HepG2 (cell line): Measurements from ENCODE around the gene GAREM2. TPM values are rescaled to one million over a fixed set of nuclear protein-coding genes. Genes with fewer than 3 reads are reported as not detected.

Experiments
- ATAC-seq: fragments of 200-7000 bp; cut with Tn5 transposase; 3 replicates; pipeline ENCODE4 v1.9.1; 2020; ENCODE audit warnings: mild to moderate bottlenecking, moderate library complexity
- BruUV-seq: library from RNA; stranded (reverse); fragments of 400-500 nt; replicated peaks from 2 replicates; lab custom pipeline; 2021; lab: Mats Ljungman, UMichigan
- CTCF ChIA-PET: fragments of 300-600 bp; formaldehyde crosslinking; extraction: SDS; loops from one replicate; lab custom pipeline; 2021; ENCODE audit warnings: low total read pairs, inconsistent platforms, low intra/inter-chr PET ratio; lab: Yijun Ruan, JAX
- POLR2A ChIA-PET: fragments of 350-600 bp; sonication (Branson Sonifier 250); formaldehyde crosslinking; loops from one replicate; lab custom pipeline; 2020; ENCODE audit warnings: antibody characterized with exemption, inconsistent platforms; lab: Yijun Ruan, JAX
- DNase-seq: peaks from one replicate; pipeline ENCODE4 v3.0.0-alpha.2; 2015; ENCODE audit warnings: low spot score
- FAIRE-seq: peaks from 3 replicates; lab custom pipeline; 2011; peaks lifted over from hg19 to GRCh38; lab: Jason Lieb, UNC
- H2AFZ ChIP-seq: one replicate; pipeline ENCODE4 v1.6.1; 2011; ENCODE audit warnings: low read length, inconsistent platforms
- H3K27ac ChIP-seq: fragments of 300-600 bp; 3 replicates; pipeline ENCODE4 v1.8.0; 2011; ENCODE audit warnings: mixed run types, mild to moderate bottlenecking, mixed read lengths, low read length, inconsistent platforms; ENCODE audit not compliant: insufficient read depth; ENCODE audit errors: extremely low read length
- H3K27me3 ChIP-seq, 2 experiments: fragments of 200-600 bp in 1 of 2; 2 replicates in 1 of 2; 3 replicates in 1 of 2; pipeline versions ENCODE4 v1.6.0 to v1.8.0; 2011; ENCODE audit warnings: low read length in 2 of 2, mild to moderate bottlenecking in 2 of 2, moderate library complexity in 2 of 2, inconsistent platforms in 1 of 2; ENCODE audit not compliant: insufficient read depth in 2 of 2, control insufficient read depth in 1 of 2
- H3K36me3 ChIP-seq, 2 experiments: fragments of 200-600 bp in 1 of 2; replicated peaks in 1 of 2; 2 replicates in 1 of 2; 3 replicates in 1 of 2; pipeline versions ENCODE4 v1.5.1 to v1.8.0; 2011; ENCODE audit warnings: low read length in 2 of 2, inconsistent platforms in 1 of 2; ENCODE audit not compliant: insufficient read depth in 2 of 2, control insufficient read depth in 1 of 2
- H3K4me1 ChIP-seq: 2 replicates; pipeline ENCODE4 v1.5.1; 2012; ENCODE audit warnings: low read length, inconsistent platforms; ENCODE audit not compliant: insufficient read depth
- H3K4me2 ChIP-seq: 2 replicates; pipeline ENCODE4 v1.6.0; 2011; ENCODE audit warnings: low read depth, low read length, inconsistent platforms
- H3K4me3 ChIP-seq, 3 experiments: fragments of 200-600 bp in 1 of 3; sonication (generic), shearing (Covaris generic) in 1 of 3; replicated peaks in 1 of 3; 2 replicates each; pipeline ENCODE4 v1.5.1; 2011 to 2016; ENCODE audit warnings: low read length in 3 of 3, inconsistent platforms in 2 of 3, low read depth in 2 of 3, mild to moderate bottlenecking in 2 of 3, control low read depth in 1 of 3, mixed read lengths in 1 of 3; ENCODE audit not compliant: insufficient read depth in 1 of 3
- H3K79me2 ChIP-seq: one replicate; pipeline ENCODE4 v1.6.1; 2011; ENCODE audit warnings: low read length, inconsistent platforms; ENCODE audit not compliant: insufficient read depth
- H3K9ac ChIP-seq: 2 replicates; pipeline ENCODE4 v1.6.0; 2011; ENCODE audit warnings: mild to moderate bottlenecking, low read depth, low read length, inconsistent platforms; ENCODE audit not compliant: insufficient read depth
- H3K9me3 ChIP-seq: 2 replicates; pipeline ENCODE4 v1.5.1; 2012; ENCODE audit warnings: mild to moderate bottlenecking, low read length
- H4K20me1 ChIP-seq: 2 replicates; pipeline ENCODE4 v1.6.0; 2011; ENCODE audit warnings: inconsistent platforms, mild to moderate bottlenecking, low read length, moderate library complexity; ENCODE audit not compliant: insufficient read depth
- CAMTA2 ChIP-seq: sonication (generic); formaldehyde crosslinking; IDR thresholded peaks from 2 replicates; pipeline ENCODE4 v1.4.0; 2020; ENCODE audit warnings: mild to moderate bottlenecking, missing genetic modification reagents, borderline replicate concordance
- FIP1L1 ChIP-seq: fragments of 200-400 bp; formaldehyde crosslinking; IDR thresholded peaks from 2 replicates; pipeline ENCODE4 v1.6.1; 2018; ENCODE audit warnings: low read depth, mild to moderate bottlenecking, low read length, moderate library complexity, borderline replicate concordance; ENCODE audit not compliant: insufficient read depth
- HCFC1 ChIP-seq: fragments of 150-350 bp; IDR thresholded peaks from 2 replicates; pipeline ENCODE4 v1.6.1; 2014; ENCODE audit warnings: low read depth, low read length
- KDM5A ChIP-seq: fragments of 200-600 bp; sonication (generic); IDR thresholded peaks from 2 replicates; pipeline ENCODE4 v1.7.0; 2018; ENCODE audit warnings: antibody characterized with exemption, mild to moderate bottlenecking, low read length, borderline replicate concordance
- POLR2A ChIP-seq, 2 experiments: IDR thresholded peaks; 2 replicates each; pipeline ENCODE4 v1.6.1; 2011; ENCODE audit warnings: low read depth in 2 of 2, low read length in 2 of 2, mild to moderate bottlenecking in 1 of 2, moderate library complexity in 1 of 2; ENCODE audit not compliant: insufficient read depth in 1 of 2
- POLR2G ChIP-seq: fragments of 200-400 bp; formaldehyde crosslinking; IDR thresholded peaks from 2 replicates; pipeline ENCODE4 v1.6.1; 2018; ENCODE audit warnings: mild to moderate bottlenecking, low read depth, low read length, moderate library complexity
- ZNF326 ChIP-seq: sonication (generic); formaldehyde crosslinking; IDR thresholded peaks from 2 replicates; pipeline ENCODE4 v1.4.0; 2020; ENCODE audit warnings: missing genetic modification reagents, borderline replicate concordance
- ZNF660 ChIP-seq: sonication (generic); formaldehyde crosslinking; IDR thresholded peaks from 2 replicates; pipeline ENCODE4 v1.5.1; 2020; ENCODE audit warnings: mild to moderate bottlenecking, low read depth, missing genetic modification reagents, borderline replicate concordance
- WGBS: methylation state at CpG from one replicate; pipeline ENCODE4 v1.1.6; 2017; ENCODE audit warnings: low lambda C conversion rate; 5-methylcytosine and 5-hydroxymethylcytosine counted together
- in situ Hi-C: cut with HindIII; loops from 2 replicates; pipeline ENCODE4 v1.10.0; 2017; ENCODE audit warnings: low pct_unique_long_range_greater_than_20kb; ENCODE audit not compliant: extremely low pct_ligation_motif_present
- intact Hi-C: fragments of 100-400 bp; cut with micrococcal nuclease; formaldehyde crosslinking; loops from one replicate; pipeline ENCODE4 v1.10.0; 2022; ENCODE audit not compliant: unreplicated experiment
- polyA plus RNA-seq, 8 experiments: library from polyadenylated mRNA; depleted of rRNA in 3 of 8; stranded (reverse) in 7 of 8; unstranded in 1 of 8; fragments of >200 nt; fragmentation: Illumina TruSeq in 4 of 8; extraction: Trizol in 4 of 8; gene quantifications; 2 replicates each; pipeline versions ENCODE4 v1.2.1 to v1.2.3, GENCODE V29; 2011 to 2016; ENCODE audit warnings: low read depth in 4 of 8, missing spikeins in 1 of 8, mixed read lengths in 1 of 8; ENCODE audit not compliant: insufficient read depth in 1 of 8
- total RNA-seq, 5 experiments: library from RNA; depleted of rRNA; stranded (reverse); fragments of >200 nt; fragmentation: Illumina TruSeq; extraction: Trizol; gene quantifications; 2 replicates each; pipeline ENCODE4 v1.2.3, GENCODE V29; 2016; ENCODE audit warnings: low read depth in 1 of 5
- TF ChIP-seq, protein P1 (sequence below): sonication (generic); formaldehyde crosslinking; IDR thresholded peaks from 2 replicates; pipeline ENCODE4 v1.5.1; 2020; ENCODE audit warnings: mild to moderate bottlenecking, missing genetic modification reagents, borderline replicate concordance

The GAREM2 gene
- total and polyA plus RNA-seq, 2 of the 13 experiments (the other 11 are each of a cell fraction or from before 2014, with no cell fraction given): 0.29 to 0.38 TPM

DNA sequence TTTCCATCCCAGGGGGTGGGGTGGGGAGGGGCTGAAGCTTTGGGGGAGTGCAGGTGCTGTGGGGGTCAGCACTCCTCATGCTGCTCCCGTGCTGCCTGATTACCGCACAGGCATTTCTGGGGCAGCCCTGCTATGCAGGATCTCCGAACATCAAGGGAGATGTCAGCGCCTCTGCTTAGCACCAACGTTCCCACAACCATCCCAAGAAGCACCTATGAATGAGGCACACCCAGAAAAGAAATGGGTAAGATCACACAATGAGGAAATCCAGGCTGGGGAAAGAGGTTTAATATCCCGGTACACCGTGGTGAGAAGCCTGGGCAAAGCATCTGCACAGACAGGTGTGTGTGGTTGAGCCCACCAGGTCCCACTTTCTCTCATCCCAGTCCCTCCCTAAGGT lies 17.5 kb downstream of the GAREM2 start:
- FAIRE-seq (no peak), ATAC-seq (no peak), DNase-seq (no peak)
- no peak for TF ChIP-seq FIP1L1
- TF ChIP-seq POLR2A (IDR thresholded peaks at IDR 0.05; ENCODE audit: insufficient read depth in 1 of 2, low read depth in 2 of 2, low read length in 2 of 2): peak in 1 of 2 experiments; percentile 33; a peak in 1 of 4 replicates
- Histone ChIP-seq H3K27me3 (0 out of 5 replicates have a peak, but pooled peaks cover 0 to 3% of the 10 kb centered on the region in 2 experiments), H3K9me3 (no peaks in the 10 kb centered on the region), H3K4me3 (no peak overlapping the region), H3K9ac (no peak overlapping the region), H3K36me3 (peaks cover 20 to 46% of the 10 kb centered on the region in 2 experiments), H3K4me1 (no peaks in the 10 kb centered on the region), H2AFZ (no peak overlapping the region), H3K4me2 (no peak overlapping the region), H3K27ac (no peak overlapping the region), H4K20me1 (no peaks in the 10 kb centered on the region), H3K79me2 (no peaks in the 10 kb centered on the region)
- in situ Hi-C loops: no loop called here
- ChIA-PET POLR2A (no interaction called here), CTCF (no interaction called here)
- WGBS: 96% methylated on average over 7 of the region's 7 CpGs
- BruUV-seq: no TSS peak
- intact Hi-C loops: no loop called here

DNA sequence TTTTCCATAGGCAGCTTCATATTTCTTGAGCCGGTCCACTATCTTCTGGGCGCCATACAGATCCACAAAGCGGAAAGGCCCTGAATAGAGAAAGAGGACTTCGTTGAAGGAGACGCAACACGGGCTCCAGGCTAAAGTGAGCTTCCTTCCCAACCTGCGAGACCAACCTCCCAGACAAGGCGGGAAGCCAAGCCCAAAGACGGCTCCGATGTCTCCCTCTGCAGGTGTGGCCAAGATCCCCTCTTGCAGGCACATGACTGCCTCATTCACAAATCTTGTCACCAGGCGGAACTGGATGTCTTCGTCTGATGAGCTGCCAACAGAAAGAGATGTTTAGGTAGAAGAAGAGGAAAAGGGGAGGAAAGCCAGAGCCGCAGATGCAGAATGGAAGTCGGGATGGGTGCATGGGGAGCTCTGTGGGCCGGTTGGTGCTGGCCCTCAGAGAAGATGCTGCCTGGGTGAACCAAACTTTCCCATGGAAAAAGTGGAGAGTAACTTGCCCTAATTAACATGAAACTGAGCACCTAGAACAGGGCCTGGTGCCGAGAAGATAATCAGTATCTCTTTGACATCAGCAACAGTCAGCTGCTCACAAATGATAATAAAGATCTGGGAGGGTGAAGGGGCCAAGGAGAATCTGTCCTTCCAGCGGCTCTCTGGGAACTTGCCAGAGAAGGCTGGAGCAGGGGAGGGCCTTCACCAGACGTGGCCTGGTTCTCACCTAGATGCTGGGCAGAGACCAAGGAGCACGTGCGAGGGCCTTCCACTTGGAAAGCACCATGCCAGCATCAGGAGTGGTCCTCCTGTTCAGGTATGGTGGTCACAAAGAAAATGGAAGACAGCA lies 18.6 kb downstream of the GAREM2 start:
- Histone ChIP-seq H3K4me1 (no peaks in the 10 kb centered on the region), H3K4me2 (no peak overlapping the region), H3K79me2 (no peaks in the 10 kb centered on the region), H3K9ac (no peak overlapping the region), H4K20me1 (no peaks in the 10 kb centered on the region), H3K27ac (no peak overlapping the region), H3K27me3 (no peaks in the 10 kb centered on the region), H3K9me3 (no peaks in the 10 kb centered on the region), H3K36me3 (peaks cover 24 to 58% of the 10 kb centered on the region in 2 experiments), H2AFZ (no peak overlapping the region), H3K4me3 (no peak overlapping the region)
- no peak for FAIRE-seq
- BruUV-seq: no TSS peak
- ChIA-PET CTCF (no interaction called here), POLR2A (no interaction called here)
- TF ChIP-seq CAMTA2 (CRISPR knock-in tag) (no peak), POLR2G (no peak), KDM5A (no peak), HCFC1 (no peak), ZNF660 (no peak), ZNF326 (CRISPR knock-in tag) (no peak)
- TF ChIP-seq, protein P1, sequence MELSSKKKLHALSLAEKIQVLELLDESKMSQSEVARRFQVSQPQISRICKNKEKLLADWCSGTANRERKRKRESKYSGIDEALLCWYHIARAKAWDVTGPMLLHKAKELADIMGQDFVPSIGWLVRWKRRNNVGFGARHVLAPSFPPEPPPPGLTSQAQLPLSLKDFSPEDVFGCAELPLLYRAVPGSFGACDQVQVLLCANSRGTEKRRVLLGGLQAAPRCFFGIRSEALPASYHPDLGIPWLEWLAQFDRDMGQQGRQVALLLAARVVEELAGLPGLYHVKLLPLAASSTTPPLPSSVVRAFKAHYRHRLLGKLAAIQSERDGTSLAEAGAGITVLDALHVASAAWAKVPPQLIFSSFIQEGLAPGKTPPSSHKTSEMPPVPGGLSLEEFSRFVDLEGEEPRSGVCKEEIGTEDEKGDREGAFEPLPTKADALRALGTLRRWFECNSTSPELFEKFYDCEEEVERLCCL (CRISPR knock-in tag): no peak
- intact Hi-C loops: no loop called here
- in situ Hi-C loops: no loop called here
- ATAC-seq: no peak
- no peak for DNase-seq
- 95% methylated on average over 20 of the region's 20 CpGs for WGBS
